ENCODE measurements around the gene TXNDC5.
A peak's percentile ranks its signal among the peaks of the same experiment; 100 is the strongest.
"Not testable (repeated sequence)": the region's sequence is repeated elsewhere in the genome, so short reads cannot be mapped to it uniquely, and the experiment has no call there.

TXNDC5 gene

GRCh38 chr6:7914991-7915789 is 4.6 kb upstream of the TXNDC5 start:
- FAIRE-seq: no peak
- peak; percentile 9 for DNase-seq (ENCODE audit: low spot score)

GRCh38 chr6:7914311-7914710 is 3.7 kb upstream of the TXNDC5 start:
- FAIRE-seq: no peak
- no peak for DNase-seq (ENCODE audit: low spot score)

- FAIRE-seq: no peak
These were observed 2.3 kb upstream of the TXNDC5 start for GRCh38 chr6:7912736-7913517.

GRCh38 chr6:7912024-7912423 is 1.4 kb upstream of the TXNDC5 start:
- DNase-seq (ENCODE audit: low spot score): no peak
- no peak for FAIRE-seq

More at GRCh38 chr6:7912736-7913517, 2.3 kb upstream of the TXNDC5 start:
- no peak for DNase-seq (ENCODE audit: low spot score)

GRCh38 chr6:7911345-7911725 is 747 bp upstream of the TXNDC5 start:
- no peak for DNase-seq (ENCODE audit: low spot score)
- no peak for FAIRE-seq

- no peak for DNase-seq (ENCODE audit: low spot score)
- FAIRE-seq: no peak
These were observed 312 bp downstream of the TXNDC5 start for GRCh38 chr6:7910298-7910653.

- no peak for FAIRE-seq
- DNase-seq (ENCODE audit: low spot score): peak; percentile 71
These were observed 988 bp downstream of the TXNDC5 start for GRCh38 chr6:7909323-7910276.

GRCh38 chr6:7907159-7907558 is 3.4 kb downstream of the TXNDC5 start:
- no peak for DNase-seq (ENCODE audit: low spot score)
- FAIRE-seq: no peak

GRCh38 chr6:7906741-7907140 is 3.8 kb downstream of the TXNDC5 start:
- DNase-seq (ENCODE audit: low spot score) (no peak), FAIRE-seq (no peak)

- FAIRE-seq (no peak), DNase-seq (ENCODE audit: low spot score) (no peak)
These were observed 5.2 kb downstream of the TXNDC5 start for GRCh38 chr6:7905416-7905815.

GRCh38 chr6:7904654-7905319 is 5.8 kb downstream of the TXNDC5 start:
- FAIRE-seq: no peak
- DNase-seq (ENCODE audit: low spot score): no peak

- FAIRE-seq (no peak), DNase-seq (ENCODE audit: low spot score) (no peak)
These were observed 6.9 kb downstream of the TXNDC5 start for GRCh38 chr6:7903673-7904072.

- no peak for DNase-seq (ENCODE audit: low spot score)
- FAIRE-seq: no peak
These were observed 7.7 kb downstream of the TXNDC5 start for GRCh38 chr6:7902867-7903266.

- DNase-seq (ENCODE audit: low spot score) (no peak), FAIRE-seq (no peak)
These were observed 8.4 kb downstream of the TXNDC5 start for GRCh38 chr6:7902221-7902620.

- no peak for DNase-seq (ENCODE audit: low spot score)
- no peak for FAIRE-seq
These were observed 8.8 kb downstream of the TXNDC5 start for GRCh38 chr6:7901780-7902179.

- no peak for FAIRE-seq
These were observed 9.5 kb downstream of the TXNDC5 start for GRCh38 chr6:7901056-7901455.

GRCh38 chr6:7900621-7901020 is 10.0 kb downstream of the TXNDC5 start:
- no peak for FAIRE-seq
- DNase-seq (ENCODE audit: low spot score): no peak

More at GRCh38 chr6:7901056-7901455, 9.5 kb downstream of the TXNDC5 start:
- DNase-seq (ENCODE audit: low spot score): no peak

- FAIRE-seq (no peak), DNase-seq (ENCODE audit: low spot score) (no peak)
These were observed 10.7 kb downstream of the TXNDC5 start for GRCh38 chr6:7899889-7900213.

- DNase-seq (ENCODE audit: low spot score) (no peak), FAIRE-seq (no peak)
These were observed 11.3 kb downstream of the TXNDC5 start for GRCh38 chr6:7899101-7899888.

GRCh38 chr6:7898193-7898586 is 12.4 kb downstream of the TXNDC5 start:
- FAIRE-seq; DNase-seq (ENCODE audit: low spot score): not testable (repeated sequence)
